HCEC 1CT (cell line): ENCODE results near the gene ASB15.
A peak's percentile ranks its signal among the peaks of the same experiment; 100 is the strongest.
"Not testable (repeated sequence)": the region's sequence is repeated elsewhere in the genome, so short reads cannot be mapped to it uniquely, and the experiment has no call there.

Experiments used
- DNase-seq: peaks from one replicate; pipeline ENCODE4 v3.0.0-alpha.2; 2017

Gene ASB15

DNA sequence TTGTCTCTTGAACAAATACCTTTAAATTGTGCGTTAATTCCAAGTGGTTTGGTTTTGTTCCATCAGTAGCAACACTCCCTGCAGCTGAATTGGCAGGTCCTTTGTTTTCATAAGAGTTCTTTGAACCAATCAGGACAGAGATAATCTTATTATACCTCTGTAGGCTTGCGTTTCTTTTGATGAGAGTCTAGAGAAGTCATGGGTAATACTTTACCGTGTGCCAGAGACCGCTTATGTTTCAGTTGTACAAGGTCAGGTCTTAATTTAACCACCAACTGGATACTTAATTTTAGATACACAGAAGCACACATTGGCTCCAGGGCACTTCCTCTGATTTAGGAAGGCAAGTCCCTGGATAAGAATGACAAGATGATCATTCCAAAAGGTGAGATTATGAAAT is at the start of gene ASB15:
Gene ASB15, plus strand, starts transcription at position 292 of the 400 bp plus-strand sequence. CDS start 12,682 bp downstream, outside the sequence.
- no peak for DNase-seq

DNA sequence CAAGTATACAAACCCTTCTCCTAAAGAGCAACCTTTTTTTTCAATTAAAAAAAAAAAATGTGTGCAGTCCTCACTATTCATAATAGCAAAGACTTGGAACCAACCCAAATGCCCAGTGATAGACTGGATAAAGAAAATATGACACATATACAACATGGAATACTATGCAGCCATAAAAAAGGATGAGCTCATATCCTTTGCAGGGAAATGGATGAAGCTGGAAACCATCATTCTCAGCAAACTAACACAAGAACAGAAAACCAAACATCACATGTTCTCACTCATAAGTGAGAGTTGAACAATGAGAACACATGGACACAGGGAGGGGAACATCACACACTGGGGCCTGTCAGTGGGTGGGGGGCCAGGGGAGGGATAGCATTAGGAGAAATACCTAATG is 49.5 kb upstream of the ASB15 start:
- DNase-seq: not testable (repeated sequence)

DNA sequence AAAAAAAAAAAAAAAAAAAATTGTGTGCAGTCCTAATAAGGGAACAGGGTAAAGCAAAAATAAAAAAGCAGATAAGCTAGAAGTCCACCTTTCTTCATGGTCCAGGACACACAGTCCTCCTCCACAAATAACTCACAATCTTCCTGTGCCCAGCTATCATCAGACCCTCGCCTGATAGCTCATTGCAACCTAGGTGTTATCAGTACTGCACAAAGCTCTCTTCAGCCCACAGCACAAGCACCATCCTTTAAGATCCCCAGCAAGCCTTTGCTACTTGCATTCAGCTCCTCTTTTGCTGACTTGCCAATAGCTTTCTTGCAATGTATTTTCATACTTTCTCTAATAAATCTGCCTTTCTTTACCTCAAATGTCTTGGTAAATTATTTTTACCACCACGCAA is 49.0 kb upstream of the ASB15 start:
- no peak for DNase-seq

DNA sequence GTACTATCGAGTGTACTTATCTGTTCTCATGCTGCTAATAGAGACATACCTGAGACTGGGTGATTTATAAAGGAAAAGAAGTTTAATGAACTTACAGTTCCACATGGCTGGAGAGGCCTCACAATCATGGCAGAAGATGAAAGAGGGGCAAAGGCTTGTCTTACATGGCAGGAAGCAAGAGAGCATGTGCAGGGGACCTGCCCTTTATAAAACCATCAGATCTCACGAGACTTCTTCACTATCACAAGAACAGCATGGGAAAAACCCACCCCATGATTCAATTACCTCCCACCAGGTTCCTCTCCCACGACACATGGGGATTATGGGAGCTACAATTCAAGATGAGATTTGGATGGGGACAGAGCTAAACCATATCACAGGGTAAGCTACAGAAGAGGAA is 48.5 kb upstream of the ASB15 start:
- no peak for DNase-seq

DNA sequence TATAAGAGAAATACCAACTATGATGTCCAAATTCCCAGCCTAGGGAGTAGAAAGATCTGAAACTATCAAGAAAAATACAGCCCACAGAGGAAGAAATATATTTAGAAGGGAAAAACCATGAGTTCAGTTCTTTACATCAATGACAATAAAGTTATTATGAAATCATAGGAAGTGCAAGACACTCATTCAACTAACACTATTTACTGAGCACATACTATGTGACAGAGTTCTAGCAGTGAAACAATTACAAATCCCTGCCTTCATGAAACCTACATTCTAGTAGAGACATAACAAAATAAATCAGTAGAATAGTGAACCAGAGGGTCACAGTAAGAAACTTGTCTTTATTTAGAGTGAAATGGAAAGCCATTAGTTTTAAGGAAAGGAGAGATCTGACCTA is 46.1 kb upstream of the ASB15 start:
- DNase-seq: no peak

DNA sequence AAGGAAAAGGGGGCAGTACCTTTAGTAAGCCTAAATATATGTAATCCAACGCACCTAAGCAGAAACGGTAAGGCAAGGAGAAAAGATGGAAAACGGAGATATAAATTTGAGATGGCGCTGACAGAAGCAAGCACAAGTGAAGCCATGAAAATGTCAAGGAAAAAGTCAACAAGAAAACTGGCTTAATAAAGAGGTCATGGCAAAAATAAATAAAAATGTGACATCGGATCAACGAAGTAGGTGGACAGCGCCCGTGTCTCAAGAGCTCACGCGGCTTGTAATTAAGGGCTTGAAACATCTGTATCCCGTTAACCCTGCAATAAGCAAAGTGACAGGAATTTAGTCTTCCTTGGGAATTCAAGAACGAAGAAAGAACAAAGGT is 44.6 kb upstream of the ASB15 start:
- DNase-seq: no peak

DNA sequence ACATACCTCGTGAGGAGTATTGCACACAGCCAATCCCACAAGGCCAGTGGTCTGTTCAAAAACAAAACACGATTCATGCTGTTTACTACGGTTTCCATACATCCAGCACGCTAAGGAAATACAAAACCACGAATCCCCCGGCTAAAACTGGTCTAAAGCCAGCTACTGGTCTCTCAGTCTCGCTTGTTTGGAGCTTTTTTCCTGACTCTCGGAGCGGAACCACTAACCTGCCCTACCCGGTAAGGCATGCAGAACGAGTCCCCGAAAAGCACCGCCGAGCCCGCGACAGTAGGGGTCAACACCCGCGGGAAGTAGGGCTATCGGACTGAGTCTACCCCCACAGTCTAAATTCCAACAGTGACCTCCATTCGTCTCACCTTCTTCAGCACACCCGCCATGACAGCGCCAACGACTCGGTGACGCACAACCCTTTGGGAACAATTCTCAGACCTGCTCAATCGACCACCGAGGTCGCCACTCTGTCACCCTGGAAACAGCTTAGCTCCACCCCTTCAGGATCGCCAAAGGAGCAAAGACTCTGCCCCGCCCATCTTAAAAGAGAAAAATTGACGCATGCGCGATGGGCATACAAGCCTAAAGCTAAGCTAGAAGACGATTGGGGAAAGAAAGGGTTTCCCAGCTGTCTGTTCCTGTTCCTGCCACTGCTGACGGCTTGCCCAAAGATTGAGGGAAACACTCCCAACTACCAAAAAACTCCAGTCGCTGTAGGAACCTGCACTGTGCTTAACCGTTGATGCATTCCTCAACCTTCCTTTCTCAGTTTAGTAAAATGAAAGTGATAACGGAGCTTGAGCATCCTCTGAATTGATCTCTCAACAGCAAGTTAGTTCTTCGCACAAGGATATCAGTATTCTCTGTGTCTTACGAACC is 44.0 kb upstream of the ASB15 start, which contains the start of gene NDUFA5:
Gene NDUFA5, minus strand, starts transcription at position 421 of the 891 bp plus-strand sequence. Its CDS starts 23 bp downstream, at position 398.
- peak; percentile 98 for DNase-seq

DNA sequence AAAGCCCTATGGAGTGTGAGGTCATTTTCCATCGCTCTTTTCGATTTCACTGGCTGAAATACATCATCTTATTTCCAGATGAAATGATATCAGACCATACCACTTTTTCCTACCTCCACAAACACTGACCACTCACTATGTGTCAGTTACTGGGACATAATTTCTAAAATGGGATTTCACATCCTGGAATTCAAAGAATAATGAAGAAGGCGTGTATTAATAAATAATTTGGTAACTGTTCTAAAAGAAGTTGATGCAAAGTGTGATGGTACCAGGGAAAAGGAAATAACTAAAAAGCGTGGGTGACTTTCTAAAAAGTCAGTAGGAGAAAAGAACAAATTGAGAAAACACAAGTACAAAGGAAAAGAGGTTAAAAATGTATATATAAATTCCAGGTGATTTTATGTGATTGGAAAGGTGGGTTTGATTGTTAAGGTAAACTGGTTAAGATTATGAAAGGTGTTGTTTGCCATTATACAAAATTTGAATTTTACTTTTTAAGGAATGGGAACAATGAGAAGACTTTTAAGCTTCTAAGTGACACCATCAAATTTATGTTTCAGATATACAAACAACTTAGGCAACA is 43.2 kb upstream of the ASB15 start:
- DNase-seq: no peak

DNA sequence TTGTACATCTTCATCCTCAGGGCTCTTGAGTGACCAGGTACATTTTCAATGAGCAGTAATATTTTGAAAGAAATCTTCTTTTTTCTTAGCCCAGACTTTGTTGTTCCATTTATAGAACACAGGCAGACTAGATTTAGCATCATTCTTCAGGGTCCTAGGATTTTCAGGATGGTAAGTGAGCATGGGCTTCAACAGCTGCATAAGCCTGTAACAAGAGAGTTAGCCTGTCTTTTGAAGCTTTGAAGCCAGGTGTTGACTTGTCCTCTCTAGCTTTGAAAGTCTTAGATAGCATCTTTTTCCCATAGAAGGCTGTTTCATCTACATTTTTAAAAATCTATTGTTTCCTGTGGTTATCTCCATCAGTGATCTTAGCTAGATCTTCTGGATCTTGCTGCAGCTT is 39.5 kb upstream of the ASB15 start:
- DNase-seq: no peak

DNA sequence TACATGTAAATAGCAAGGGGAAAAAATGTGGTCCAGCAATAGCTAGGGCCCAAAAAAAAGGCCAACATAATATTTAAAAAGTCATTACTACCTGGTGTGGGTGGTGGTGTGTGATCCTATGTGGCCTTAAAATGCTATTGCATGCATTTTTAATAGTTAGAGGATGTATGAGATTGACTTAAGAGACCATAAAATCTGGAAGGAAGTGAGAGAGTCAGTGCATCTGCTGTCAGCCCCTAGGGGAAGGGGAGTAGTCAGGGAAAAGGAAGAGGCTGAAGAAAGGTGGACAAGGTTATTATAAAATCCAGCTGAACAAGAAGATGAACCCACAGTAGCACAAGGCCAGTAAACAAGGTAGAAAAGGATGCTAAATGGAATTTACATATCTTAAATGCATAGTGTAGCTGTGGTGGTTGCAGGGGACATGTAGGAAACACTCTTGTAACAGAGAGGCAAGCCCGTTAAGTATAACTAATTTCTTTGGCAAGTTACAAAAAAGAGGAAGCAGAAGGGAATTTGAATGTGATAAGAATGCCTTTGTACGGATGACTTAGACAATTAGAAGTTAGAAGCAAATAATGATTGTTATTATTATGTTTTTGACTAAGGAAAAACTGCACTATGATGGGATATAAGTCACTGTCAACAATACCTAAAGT is 32.1 kb upstream of the ASB15 start:
- DNase-seq: no peak

DNA sequence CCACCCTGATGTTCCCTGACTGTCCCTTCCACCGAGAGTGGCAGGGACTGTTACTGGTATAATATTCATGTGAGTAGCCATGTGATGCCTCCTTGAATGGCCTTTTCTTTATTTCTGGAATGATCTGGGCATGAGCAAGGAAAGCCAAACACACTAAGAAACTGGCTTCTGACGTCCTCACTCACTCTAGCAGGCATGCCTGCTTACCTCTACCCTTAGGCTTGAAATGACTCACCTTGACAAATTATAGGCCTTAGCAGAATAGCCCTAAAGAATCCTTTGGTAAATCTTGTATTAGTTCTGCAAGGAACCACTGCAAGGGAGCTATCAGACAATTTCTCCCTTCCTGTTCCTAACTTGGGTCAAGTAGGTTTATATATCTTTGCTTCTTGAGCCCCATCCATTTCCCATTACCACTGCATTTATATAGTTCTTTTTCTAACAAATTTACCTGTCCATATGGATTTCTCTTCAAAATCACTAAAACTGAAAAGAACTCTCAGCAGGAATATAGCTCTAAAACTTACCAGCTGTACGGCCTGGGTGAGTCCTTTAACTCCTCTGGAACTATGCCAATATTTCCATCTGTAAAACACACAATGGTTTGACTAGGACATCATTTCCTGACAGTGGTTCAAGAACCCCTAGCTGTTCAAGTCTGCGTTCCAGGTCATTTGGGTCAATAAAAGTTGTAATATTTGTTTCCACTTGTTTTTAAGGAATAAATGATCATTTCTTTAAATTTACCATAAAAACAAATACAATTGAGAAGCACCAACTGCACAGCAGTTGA is 31.0 kb upstream of the ASB15 start:
- no peak for DNase-seq

DNA sequence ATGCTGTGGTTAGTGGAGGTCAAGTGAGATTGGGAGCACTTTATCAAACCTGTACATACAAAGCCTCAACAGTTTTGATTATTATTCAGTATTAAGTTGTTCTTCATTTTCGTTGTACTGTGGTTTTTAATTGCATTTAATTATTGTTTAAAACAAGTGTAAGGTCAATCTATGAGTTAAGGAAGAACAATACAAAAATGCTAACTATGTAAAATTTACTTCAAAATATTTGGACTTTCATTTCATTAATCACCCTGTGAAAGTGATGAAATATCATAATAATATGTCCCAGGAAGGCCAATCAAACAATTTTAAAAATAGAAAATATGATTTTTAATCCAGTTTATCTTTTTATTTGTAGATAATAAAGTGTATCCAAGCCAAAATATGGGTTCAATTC is 30.4 kb upstream of the ASB15 start:
- DNase-seq: no peak

DNA sequence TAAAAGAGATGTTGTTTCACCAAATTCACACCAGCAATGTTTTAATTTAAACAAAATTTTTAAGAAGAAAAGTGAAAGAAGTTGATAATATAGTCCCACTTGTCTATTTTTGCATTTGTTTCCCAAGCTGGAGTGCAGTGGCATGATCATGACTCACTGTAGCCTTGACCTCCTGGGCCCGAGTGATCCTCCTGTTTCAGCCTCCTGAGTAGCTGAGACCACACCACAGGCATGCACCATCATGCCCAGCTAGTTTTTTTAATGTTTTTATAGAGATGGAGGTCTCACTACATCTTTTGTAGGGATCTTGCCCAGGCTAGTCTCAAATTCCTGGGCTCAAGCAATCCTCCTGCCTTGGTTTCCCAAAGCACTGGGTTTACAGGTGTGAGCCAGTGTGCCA is 29.9 kb upstream of the ASB15 start:
- peak; percentile 32 for DNase-seq

DNA sequence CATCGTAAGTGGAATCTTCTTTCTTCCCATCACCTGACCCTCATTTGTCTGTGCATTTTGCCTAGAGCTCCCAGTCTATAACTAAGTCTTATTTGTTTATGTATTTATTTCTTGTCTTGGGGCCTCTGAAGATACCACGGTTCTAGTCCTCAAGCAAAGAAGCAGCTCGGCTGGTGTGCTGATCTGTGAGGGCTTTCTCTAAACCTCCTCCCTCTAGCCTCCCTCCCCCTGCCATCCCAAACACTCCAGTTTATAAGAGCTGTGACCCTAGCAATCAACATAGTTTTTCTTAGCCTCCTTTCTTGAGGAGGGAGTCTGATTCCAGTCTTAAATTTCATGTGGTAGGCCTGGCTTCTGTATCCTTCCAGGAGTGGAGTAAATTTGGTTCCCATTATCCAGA is 28.3 kb upstream of the ASB15 start:
- no peak for DNase-seq

DNA sequence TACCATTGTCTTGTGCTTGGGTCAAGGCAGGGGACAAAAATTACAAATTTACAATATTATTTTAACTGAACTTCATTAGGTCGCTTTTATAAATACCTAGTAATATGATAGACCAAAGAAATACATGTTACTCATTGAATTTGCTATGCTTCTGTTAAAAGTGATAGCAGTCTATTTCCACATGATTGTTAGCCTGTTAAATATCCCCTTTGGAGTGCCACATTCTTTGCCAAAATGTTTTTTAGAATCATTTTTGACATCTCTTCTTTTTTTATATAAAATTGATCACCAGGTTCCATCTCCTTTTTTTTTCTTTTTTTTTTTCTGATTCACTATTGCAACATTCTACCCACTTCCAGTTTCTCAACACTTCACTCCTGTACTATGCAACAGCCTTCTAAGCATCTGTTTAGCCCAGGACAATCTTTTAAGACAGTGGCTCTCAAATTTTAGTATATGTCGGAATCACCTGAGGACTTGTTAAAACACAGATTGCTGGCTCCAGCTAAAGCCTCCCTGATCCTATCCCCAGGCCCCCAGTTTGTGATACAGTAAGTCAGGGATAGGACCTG is 27.6 kb upstream of the ASB15 start:
- DNase-seq: no peak

DNA sequence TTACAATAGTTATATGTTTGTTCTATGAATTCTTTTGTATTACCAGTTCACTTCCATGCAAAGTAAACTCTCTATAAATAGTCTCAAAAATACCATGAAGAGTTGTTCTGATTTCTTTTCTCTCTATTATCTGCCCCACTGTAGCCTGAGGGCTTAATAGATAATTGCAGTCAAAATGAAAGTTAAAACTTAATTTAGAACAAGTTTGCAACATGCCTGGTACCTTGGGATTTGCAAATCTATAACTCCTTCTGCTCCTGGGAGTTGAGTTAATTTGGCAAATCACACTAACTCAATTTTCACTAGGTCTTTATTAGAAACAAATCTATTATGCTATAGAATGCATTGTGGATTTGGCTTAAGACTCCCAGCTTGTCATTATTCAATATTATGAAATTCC is 22.2 kb upstream of the ASB15 start:
- DNase-seq: no peak

DNA sequence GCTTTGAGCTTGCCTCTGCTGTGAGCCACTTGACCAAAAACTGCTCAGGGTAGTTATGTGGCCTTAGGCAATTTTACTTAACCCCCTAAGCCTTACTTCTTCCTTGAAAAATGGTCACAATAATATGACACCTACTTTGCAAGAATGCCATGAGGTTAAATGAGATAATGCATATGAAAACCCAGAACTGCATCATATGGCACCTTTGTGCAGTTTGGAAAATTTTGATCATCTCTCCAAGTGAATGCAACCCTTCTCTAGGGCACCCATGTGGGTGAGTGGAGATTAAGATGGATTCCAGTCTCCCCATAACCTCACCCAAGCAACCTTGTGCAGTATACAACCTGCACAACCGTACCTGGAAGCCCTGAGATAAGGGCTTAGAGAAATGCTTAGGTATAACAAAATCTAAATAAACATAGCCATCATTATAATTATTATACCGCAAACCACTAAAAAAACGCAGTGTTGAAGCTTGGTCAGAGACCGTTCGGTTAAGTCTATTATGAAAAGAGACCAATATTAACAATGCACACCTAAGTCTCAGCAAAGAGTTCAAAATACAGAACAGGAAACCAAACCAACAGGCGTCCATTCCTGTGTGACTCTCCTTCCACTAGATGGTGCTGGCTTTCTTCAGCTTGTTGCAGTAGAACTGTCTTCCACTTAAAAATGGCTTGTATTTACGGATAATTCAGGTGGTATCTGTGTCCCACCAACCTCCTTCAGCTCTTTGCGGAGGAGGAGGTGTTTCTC is 21.0 kb upstream of the ASB15 start:
- DNase-seq: peak; percentile 54

DNA sequence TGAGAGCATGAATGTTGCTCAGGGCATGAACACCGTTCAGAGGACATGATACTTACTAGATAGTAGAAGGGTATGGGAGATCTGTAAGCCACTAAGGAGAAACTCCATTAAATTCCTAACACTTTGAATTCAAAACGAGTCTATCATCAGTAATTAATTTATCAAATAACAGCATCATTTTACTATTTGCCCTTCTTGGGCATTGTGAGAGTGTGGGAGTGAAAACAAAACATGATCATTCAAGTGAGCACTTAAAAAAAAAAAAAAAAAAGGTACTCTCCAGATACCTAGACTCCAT is 20.5 kb upstream of the ASB15 start:
- no peak for DNase-seq

DNA sequence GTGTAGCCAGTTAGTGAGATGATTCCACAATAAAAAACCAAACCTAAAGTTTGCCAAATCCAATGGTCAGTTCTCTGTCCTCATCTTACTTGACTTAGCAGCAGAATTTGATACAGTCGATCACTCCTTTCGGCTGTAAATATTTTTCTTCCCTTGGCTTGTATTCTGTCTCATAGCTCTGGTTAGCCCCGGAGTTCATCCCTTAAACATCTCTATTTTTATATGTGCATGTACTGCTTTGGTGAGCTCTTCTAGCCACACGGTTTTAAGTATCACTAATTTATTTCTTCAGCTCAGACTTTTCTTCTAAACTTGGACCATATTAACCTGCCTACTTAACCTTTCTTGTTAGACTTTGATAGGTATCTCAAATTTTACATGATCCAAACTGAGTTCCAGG is 17.8 kb upstream of the ASB15 start:
- no peak for DNase-seq

DNA sequence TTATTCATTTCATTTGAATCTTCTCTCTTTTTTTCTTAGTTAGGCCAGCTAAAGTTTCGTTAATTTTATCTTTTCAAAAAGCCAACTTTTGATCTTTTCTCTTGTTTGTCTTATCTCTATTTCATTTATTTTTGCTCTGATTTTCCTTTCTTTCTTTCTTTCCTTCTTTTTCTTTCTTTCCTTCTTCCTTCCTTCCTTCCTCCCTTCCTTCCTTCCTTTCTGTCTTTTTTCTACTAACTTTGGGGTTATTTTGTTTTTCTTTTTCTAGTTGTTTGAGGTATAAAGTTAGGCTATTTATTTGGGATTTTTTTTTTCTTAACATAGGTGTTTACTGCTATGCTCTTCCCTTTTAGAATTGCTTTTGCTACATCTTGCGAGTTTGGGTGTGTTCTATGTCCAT is 13.2 kb upstream of the ASB15 start:
- no peak for DNase-seq

DNA sequence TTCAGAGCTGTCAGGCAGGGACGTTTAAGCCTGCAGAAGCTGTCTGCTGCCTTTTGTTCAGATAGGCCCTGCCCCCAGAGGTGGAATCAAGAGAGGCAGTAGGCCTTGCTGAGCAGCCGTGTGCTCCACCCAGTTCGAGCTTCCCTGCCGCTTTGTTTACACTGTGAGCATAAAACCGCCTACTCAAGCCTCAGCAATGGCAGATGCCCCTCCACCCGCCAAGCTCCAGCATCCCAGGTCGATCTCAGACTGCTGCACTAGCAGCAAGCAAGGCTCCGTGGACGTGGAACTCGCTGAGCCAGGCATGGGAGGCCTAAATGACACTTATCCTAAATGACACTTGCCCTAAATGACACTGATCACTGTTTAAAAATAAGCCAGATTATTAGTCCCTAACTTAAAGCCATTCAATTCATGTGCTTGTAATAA is 6.8 kb upstream of the ASB15 start:
- DNase-seq: no peak

DNA sequence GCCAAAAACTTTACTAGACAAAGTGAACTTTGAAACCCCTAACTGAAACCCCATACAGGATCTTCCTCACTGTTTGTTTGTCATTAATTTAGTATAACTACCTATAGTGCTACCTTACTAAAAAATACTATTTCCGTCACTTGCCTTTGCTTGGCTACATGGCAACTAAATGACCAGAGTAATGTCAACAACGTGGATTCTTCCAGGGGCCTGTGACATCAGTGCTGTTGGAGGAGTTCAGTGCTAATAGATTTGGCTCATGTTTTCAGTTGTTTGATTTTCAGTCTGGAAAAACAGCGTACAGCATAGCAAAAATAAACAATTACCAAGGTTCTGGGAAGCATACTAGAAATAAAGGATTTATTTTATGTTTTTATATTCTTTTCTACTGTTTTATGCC is 3.0 kb upstream of the ASB15 start:
- no peak for DNase-seq
